ENCODE measurements around the gene CYP2C19. TPM values are rescaled to one million over a fixed set of nuclear protein-coding genes. Genes with fewer than 3 reads are reported as not detected.

The CYP2C19 gene
- total and polyA plus RNA-seq, 2 of the 4 experiments (the other 2 are of a cell fraction): not detected

- Histone ChIP-seq H2BK120ac (ENCODE audit: low read depth, low read length) (no peak overlapping the region), H3K4ac (ENCODE audit: low read depth, low read length) (no peak overlapping the region), H3K18ac (ENCODE audit: low read depth, low read length) (no peak overlapping the region), H3K56ac (ENCODE audit: extremely low read depth, insufficient read depth, low read length) (no peak overlapping the region), H2BK5ac (ENCODE audit: low read depth, low read length, poor library complexity, severe bottlenecking) (no peak overlapping the region), H3K23ac (ENCODE audit: low read depth, low read length) (no peak overlapping the region), H3K9me1 (ENCODE audit: insufficient read depth, low read length) (no peaks in the 10 kb centered on the region), H3K27ac (ENCODE audit: insufficient read depth, low read length) (no peak overlapping the region), H3K36me3 (ENCODE audit: control insufficient read depth, insufficient read depth, low read length) (no peaks in the 10 kb centered on the region), H4K91ac (ENCODE audit: insufficient read depth, low read depth, low read length) (no peak overlapping the region), H2AK5ac (ENCODE audit: low read depth, low read length) (no peak overlapping the region), H3K79me1 (ENCODE audit: low read depth in 1 of 2, low read length in 2 of 2) (no peaks in the 10 kb centered on the region), H3K14ac (replicated peaks; ENCODE audit: low read depth, low read length) (no peak overlapping the region), H3K27me3 (ENCODE audit: control insufficient read depth, insufficient read depth, low read length) (no peaks in the 10 kb centered on the region), H4K5ac (ENCODE audit: low read depth, low read length) (no peak overlapping the region), H3K9ac (ENCODE audit: low read depth, low read length) (no peak overlapping the region), H3K4me3 (ENCODE audit: insufficient read depth, low read depth, low read length) (no peak overlapping the region), H3K4me2 (ENCODE audit: low read depth, low read length) (no peak overlapping the region), H3K4me1 (ENCODE audit: control insufficient read depth, insufficient read depth, low read length) (no peaks in the 10 kb centered on the region), H2BK15ac (ENCODE audit: low read depth, low read length) (no peak overlapping the region), H4K20me1 (ENCODE audit: insufficient read depth, low read length) (no peaks in the 10 kb centered on the region), H2AFZ (replicated peaks; ENCODE audit: low read length, poor library complexity) (no peak overlapping the region), H2AK9ac (replicated peaks; ENCODE audit: low read depth, low read length, poor library complexity) (no peak overlapping the region), H4K8ac (ENCODE audit: low read depth in 2 of 2, low read length in 2 of 2) (no peak overlapping the region), H2BK20ac (ENCODE audit: low read depth, low read length) (no peak overlapping the region), H3K9me3 (ENCODE audit: control insufficient read depth, insufficient read depth, low read length) (no peaks in the 10 kb centered on the region)
- dilution Hi-C loops (cut with HindIII; ENCODE audit: low sequenced_read_pairs, unreplicated experiment): no loop called here
- DNase-seq (no peak), ATAC-seq (ENCODE audit: low read depth) (no peak)
- ChIA-PET CTCF (no interaction called here), POLR2A (ENCODE audit: unreplicated experiment) (no interaction called here)
- no peak for TF ChIP-seq SMC3 (IDR thresholded peaks at IDR 0.05; ENCODE audit: low read depth, low read length)
- TF ChIP-seq USF2 (IDR thresholded peaks at IDR 0.05; ENCODE audit: low read depth, low read length): no peak
- no peak for TF ChIP-seq NFE2L2 (IDR thresholded peaks at IDR 0.05; ENCODE audit: low read depth, low read length)
- TF ChIP-seq BHLHE40 (IDR thresholded peaks at IDR 0.05; ENCODE audit: low read depth, low read length): no peak
- no peak for TF ChIP-seq CHD1 (IDR thresholded peaks at IDR 0.05; ENCODE audit: low read depth, low read length)
- no peak for TF ChIP-seq ELK1 (IDR thresholded peaks at IDR 0.05; ENCODE audit: borderline replicate concordance, low read depth, low read length)
- TF ChIP-seq MXI1 (IDR thresholded peaks at IDR 0.05; ENCODE audit: borderline replicate concordance, low read depth, low read length): no peak
- no peak for TF ChIP-seq CEBPB (IDR thresholded peaks at IDR 0.05; ENCODE audit: low read depth, low read length)
- TF ChIP-seq RFX5 (IDR thresholded peaks at IDR 0.05; ENCODE audit: low read depth, low read length): no peak
- TF ChIP-seq FOS (IDR thresholded peaks at IDR 0.05; ENCODE audit: low read depth, low read length): no peak
- TF ChIP-seq MAFK (IDR thresholded peaks at IDR 0.05; ENCODE audit: low read depth, low read length): no peak
- no peak for TF ChIP-seq RAD21 (IDR thresholded peaks at IDR 0.05; ENCODE audit: low read length)
- TF ChIP-seq CTCF (conservative IDR thresholded peaks at IDR 0.05; ENCODE audit: low read depth, low read length): no peak
- TF ChIP-seq MAZ (IDR thresholded peaks at IDR 0.05; ENCODE audit: borderline replicate concordance, low read depth, low read length): no peak
- TF ChIP-seq RCOR1 (IDR thresholded peaks at IDR 0.05; ENCODE audit: insufficient replicate concordance, low read length): no peak
- TF ChIP-seq POLR2A (IDR thresholded peaks at IDR 0.05; ENCODE audit: low read depth, low read length): no peak
- no TSS peak for BruUV-seq (replicated peaks)
- intact Hi-C loops (cut with micrococcal nuclease): no loop called here
- WGBS, 2 experiments (ENCODE audit: extremely low coverage in 2 of 2, insufficient read length in 1 of 2): no CpG with 5 or more reads among the region's 5 CpGs
- in situ Hi-C loops (cut with MboI; ENCODE audit: low sequenced_read_pairs): no loop called here
These were observed 15.5 kb downstream of the CYP2C19 start for GRCh38 chr10:94777886-94778458.

All from IMR-90 (cell line).